Stimulated activated CD8-positive, alpha-beta memory T cell treated with anti-CD3 and anti-CD28 coated beads, Interleukin-7, amount 100 ng/mL, for 24 hours (primary cell): ENCODE measurements around the gene SLC22A31.
A peak's percentile ranks its signal among the peaks of the same experiment; 100 is the strongest.

ENCODE experiments used
- DNase-seq: peaks from one replicate; pipeline ENCODE4 v3.0.0-alpha.2; 2020; ENCODE audit warnings: low read depth

Gene SLC22A31

GRCh38 chr16:89216315-89217137 lies 16.2 kb upstream of the SLC22A31 start:
- peak; percentile 61 for DNase-seq

GRCh38 chr16:89210904-89211515 lies 10.7 kb upstream of the SLC22A31 start:
- DNase-seq: no peak

- DNase-seq: no peak
Observed at GRCh38 chr16:89210165-89210903, 10.0 kb upstream of the SLC22A31 start.

- DNase-seq: no peak
Observed at GRCh38 chr16:89209522-89210044, 9.2 kb upstream of the SLC22A31 start.

DNA sequence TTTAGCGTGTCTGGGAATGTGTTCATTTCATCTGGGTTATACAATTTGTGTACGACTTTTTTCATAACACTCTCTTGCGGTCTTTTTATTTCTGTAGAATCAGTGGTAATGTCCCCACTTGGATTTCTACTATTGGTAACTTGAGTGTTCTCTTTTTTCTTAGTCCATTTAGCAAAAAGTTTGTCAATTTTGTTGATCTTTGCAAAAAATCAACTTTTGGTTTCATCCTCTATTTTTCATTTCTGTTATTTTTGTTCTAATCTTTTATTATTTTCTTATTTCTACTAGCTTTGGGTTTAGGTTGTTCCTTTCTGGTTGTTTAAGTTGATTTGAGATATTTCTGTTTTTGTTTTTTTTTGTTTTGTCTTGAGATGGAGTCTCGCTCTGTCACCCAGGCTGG lies 7.7 kb upstream of the SLC22A31 start:
- no peak for DNase-seq

DNA sequence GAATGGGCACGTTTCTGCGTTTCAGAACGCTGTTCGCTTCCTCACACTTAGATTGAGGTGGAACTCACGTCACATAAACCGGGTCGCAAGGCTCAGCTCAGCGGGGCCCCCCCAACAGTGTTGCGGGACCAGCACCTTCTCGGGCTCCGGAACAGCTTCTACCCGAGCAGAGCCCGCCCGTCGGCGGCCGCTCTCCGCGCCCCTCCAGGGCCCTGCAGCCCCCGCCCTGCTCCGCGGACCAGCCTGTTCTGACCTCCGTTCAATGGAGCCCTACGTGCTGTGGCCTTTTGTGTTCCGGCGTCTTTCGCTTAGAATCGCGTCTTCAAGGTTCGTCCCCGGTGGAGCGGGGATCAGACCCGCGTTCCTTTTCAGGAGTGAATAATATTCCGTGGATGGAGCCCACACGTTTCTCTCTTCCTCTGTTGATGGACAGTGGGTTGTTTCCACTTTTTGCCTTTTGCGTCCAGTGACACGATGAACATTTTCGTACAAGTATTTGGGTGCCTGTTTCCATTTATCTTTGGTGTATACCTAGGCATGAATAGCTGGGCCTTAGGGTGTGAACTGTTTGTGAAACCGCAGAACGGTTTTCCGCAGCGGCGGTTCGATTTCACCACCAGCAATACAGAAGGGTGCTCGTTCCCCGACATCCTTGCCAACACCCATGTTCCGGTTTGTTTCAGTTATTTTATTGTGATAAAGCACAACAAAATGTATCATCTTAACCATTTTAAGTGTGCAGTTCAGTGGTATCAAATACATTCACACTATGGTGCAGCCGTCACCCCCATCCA lies 2.3 kb upstream of the SLC22A31 start:
- DNase-seq: no peak

- DNase-seq: peak; percentile 54
Observed at GRCh38 chr16:89201439-89202377, 1.4 kb upstream of the SLC22A31 start.

DNA sequence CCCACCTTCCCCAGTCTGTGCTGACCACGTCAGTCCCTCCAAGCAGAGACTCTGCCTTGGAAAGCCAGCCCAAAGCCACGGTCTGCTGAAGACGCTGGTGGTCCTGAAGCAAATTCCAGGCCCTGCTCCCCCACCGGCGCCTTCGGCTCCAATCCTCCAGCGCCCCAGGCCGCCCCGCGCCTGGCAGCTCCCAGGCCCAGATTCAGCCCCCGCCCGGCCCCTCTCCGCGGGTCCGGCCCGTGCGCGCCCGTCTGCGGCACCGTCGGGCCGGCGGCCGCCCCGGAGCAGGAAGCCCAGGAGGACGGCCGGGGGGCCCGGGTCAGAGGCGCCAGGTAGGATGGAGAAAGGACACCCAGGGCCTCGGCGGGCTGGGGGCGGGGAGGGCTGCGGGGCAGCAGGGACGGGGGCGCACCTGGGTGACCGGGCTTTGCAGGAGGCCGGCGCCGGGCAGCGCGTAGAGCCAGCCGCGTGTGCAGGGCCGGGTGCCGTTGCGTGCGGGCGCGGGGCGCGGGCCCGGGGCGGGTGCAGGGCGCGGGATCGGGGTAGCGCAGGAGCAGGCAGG lies 594 bp upstream of the SLC22A31 start:
- DNase-seq: no peak

DNA sequence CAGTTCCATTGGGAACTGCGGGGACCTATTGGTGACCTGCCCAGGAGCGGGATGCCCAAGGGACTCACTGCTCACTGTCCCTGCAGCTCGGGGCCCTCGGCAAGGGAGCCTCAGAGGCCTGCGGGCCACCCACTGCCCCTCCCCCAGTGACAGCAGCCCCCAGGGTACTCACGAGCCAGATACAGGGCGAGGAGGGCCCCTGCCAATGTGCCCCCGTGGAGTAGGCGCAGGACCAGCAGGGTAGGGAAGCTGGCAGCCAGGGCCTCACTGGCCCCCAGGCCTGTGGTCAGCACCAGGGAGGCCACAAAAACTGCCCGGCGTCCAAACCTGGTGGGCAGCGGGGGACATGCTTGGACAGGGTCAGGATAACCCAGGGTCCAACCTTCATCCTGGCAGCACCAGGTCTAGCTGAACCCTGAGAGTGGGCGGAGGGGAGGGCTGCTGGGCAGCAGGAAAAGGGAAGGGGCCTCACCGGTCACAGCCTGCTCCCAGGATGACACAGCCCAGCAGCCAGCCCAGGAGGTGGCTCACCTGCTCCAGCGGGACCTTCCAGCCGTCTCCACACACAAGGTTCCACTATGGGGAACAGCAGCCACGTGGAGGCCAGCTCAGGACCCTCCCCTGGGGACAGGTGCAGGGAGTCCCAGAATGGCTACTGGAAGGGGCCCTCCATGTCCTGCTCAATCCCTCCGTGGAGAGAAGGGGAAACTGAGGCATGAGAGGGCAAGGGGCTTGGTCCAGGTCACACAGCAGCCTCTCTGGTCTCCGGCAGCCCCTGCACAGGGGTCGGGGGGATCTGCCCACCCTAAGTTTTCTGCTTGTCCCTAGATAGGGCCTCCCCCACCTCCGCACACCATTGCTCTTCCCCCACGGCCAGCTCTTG lies 855 bp downstream of the SLC22A31 start:
- DNase-seq: no peak

GRCh38 chr16:89198417-89199240 lies 1.7 kb downstream of the SLC22A31 start:
- no peak for DNase-seq

- no peak for DNase-seq
Observed at GRCh38 chr16:89197633-89198416, 2.5 kb downstream of the SLC22A31 start.

GRCh38 chr16:89197033-89197632 lies 3.2 kb downstream of the SLC22A31 start:
- no peak for DNase-seq

- no peak for DNase-seq
Observed at GRCh38 chr16:89195521-89196171, 4.7 kb downstream of the SLC22A31 start.

DNA sequence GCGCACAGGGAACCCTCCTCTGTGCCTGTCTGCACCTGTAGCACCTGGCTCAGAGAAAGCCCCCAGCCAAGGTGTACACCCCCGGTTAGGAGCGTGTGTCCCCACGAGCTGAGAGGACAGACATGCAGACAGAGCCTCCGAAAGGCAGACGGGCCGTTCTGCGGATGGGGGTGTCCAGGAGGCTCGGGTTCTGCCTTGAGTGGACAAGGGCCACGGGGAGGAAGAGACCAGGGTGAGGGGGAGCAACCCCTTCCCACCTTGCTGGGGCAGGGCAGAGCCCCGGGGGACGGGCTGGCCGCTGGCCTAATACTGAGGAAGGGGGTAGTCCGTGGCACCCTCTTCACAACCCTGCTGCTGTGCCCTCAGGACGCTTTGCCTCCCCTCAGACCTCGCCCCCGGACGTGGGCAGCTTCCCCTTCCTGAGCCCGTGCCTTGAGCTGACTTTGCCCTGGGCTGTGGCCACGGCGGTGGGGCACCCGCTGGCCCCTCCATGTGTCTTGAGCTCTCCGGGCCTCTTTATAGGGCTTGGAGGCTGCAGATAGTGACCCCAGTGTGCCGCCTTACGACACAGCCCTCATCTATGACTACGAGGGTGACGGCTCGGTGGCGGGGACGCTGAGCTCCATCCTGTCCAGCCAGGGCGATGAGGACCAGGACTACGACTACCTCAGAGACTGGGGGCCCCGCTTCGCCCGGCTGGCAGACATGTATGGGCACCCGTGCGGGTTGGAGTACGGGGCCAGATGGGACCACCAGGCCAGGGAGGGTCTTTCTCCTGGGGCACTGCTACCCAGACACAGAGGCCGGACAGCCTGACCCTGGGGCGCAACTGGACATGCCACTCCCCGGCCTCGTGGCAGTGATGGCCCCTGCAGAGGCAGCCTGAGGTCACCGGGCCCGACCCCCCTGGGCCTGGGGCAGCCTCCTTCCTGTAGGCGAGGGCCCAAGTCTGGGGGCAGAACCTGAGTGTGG lies 5.7 kb downstream of the SLC22A31 start:
- DNase-seq: no peak

DNA sequence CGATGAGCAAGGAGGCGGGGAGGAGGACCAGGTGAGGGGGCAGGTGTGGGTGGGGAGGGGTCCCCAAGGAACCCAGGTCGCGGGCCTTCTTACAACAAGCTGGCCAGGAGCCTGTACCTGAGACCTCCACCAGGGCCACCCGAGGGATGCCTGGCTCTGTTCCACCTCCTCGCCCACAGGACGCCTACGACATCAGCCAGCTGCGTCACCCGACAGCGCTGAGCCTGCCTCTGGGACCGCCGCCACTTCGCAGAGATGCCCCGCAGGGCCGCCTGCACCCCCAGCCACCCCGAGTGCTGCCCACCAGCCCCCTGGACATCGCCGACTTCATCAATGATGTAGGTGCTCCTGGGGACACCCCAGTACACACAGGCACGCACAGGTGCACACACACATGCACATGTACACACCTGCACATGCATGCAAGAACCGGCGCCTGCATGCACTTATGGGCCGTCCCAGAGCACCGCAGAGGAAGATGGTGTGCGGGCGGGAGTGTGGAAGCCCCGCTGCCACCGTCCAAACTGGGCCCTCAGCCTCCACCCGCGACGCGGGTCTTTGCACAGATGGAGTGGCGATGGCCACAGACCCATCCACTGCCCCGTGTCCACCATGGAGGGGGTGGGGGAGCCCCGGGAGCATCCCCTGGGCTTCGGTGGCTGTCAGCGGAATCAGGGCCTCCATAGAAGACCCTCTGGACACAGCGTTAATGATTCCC lies 6.6 kb downstream of the SLC22A31 start:
- no peak for DNase-seq
